CD4-positive, alpha-beta T cell treated with Interleukin-2 at 100 ng/mL for 4 hours (primary cell): Measurements from ENCODE around the gene CDH6.

Experiments
- DNase-seq: peaks from one replicate; pipeline ENCODE4 v3.0.0-alpha.2; 2020; ENCODE audit warnings: low spot score

CDH6 gene

DNA sequence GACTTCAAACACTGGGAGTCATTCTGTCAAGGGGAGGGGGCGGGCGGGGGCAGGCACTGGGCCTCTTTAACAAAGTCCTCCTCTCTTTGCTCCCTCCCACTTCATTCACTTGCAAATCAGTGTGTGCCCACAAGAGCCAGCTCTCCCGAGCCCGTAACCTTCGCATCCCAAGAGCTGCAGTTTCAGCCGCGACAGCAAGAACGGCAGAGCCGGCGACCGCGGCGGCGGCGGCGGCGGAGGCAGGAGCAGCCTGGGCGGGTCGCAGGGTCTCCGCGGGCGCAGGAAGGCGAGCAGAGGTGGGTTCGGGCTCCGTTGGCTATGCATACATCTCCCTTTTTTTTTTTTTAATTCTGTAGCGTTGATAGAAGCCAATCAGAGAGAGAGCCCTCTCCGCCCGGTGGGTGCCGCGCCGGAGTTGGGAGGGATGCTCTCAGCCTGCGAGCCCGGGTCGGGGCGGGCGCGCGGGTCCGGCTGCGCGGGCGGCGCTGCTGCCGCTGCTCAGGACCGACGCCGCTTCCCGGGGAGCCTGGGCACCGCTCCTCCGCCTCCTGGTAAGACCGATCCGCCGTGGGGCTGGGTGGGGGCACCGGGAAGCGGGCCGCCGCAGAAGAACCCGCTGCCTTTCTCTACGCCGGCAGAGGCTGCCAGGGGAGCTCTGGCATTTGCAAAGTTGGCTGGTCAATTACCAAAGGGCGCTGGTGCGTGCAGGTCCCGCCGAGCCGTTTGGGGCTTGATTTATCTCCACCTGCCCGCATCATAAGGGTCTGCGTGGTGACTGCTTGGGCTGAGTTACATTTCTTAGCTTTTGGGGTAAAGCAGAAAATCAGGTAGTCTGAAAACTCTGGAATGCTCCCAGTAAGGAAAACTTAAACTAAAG, at the start of gene CDH6:
TSS of gene CDH6 (plus strand) at position 96 of the 877 bp plus-strand sequence. CDS start 73,788 bp downstream, outside the sequence.
- DNase-seq = no peak

DNA sequence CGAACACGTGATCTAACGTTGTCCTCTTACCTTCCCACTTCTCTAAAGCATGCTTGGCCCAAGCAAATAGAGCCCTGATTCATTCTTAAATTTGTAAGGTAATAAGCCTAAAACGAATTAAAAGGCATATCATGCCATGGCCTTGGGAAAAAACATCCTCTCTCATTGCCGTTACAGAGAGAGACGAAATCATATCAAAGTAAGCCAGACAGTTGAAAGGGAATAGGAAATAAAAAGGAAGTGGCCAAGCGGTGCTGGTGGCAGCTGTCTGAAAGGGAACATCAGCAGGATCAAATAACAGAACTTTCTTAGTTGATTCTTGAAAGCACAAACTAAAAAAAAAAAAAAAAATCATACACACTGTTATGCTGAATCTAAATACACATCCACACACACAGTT, 49.1 kb upstream of the CDH6 start:
- no peak for DNase-seq

DNA sequence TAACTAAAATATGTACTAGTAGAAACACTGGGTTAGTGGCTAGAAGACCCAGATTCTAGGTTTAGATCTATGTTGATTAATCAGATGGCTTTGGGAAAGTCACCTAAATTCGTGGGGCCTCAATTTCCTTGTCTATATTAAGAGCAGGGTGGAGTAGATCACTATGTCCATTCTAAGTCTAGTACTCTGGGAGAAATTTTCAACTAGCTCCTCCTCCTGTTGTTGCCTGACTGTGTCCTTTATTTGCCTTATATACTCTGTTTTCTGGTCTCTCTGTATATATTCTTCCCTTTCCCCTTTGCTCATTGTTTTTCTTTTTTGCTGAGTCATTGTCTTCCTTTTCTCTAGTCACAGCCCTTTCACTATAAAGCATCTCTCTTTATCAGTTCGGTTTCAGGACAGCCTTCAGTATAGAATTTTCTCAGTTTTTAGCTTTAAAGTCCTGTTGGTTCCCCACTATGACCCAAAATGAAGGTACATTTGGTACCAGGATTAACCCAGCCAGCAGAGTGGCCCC, 44.5 kb upstream of the CDH6 start:
- no peak for DNase-seq

DNA sequence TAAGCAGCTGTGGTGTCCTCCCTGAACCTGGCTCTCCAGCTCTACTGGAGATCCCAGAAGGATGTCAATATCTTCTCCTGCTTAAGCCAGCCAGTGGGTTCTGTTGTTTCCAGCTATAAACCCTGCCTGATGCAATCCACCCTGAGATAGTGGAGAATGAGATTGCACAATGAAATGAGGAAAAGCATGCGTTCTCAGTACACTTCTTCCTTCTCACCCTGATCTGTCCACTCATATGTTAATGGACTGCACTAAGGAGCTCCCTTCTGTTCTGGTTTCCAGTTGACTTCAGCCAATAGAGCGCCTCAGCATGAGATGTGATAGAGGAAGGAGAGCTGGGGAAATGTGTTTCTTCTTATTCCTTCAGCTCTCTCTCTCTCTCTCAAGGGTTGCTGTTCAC, 40.0 kb upstream of the CDH6 start:
- DNase-seq = no peak

DNA sequence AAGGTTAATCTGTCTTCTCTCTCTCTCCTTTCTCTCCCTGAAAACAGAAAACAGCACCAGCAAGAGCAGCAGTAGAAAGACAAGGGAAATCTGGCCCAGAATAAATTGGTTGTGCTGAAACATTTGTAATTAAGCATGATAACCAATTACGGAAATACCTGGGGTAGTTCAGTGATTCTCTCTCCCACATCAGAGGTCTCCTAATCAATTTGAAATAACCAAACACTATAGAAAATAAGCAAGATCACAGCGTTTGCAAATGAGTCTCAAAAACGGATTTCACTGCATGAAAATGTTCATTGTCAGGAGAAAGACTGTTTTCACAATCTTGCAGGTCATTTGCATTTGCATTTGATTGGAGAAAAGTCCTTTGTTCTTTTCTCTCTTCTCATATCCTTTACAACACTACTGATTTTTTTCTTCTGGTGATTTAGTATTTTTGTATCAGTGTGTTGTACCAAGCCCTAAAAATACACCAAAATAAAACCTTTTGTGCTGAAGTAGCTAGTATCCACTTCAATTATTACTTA, 36.8 kb upstream of the CDH6 start:
- DNase-seq = no peak

DNA sequence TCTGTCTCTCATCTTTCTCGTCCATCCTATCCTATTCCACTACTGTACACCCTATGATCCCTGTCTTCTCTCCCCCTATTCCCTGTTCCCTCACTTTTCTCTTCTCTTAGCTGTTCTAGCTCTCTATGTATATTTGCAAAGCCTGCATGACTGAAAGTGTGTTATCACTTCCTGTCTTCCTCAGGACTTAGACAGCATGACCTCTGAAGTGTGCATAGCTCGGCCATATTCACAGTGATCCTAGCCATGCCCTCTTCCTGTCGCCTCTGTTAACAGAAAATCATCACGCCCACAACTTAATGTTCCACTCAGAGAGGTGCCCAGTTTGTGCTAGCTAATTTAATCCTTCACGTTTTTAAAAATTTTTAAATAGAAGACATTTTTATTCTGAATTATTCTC, 35.8 kb upstream of the CDH6 start:
- no peak for DNase-seq

DNA sequence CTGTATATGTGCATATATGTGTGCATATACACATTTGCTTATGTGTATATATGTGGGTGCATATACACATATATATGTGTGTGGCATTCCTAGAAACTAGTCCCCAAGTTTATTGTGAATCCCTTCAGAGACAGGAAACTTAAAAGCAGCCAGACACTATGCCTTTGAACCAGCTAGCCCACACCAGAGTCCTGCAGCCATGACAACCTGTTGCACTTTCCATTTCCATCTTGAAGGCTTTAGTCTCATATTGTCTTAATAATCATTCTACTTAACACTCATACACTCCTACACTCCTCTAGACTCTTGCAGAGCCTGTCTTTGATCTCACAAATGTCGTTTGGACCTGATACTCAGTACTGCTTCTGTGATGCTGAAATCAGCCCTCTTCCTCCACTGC, 34.8 kb upstream of the CDH6 start:
- DNase-seq = no peak

DNA sequence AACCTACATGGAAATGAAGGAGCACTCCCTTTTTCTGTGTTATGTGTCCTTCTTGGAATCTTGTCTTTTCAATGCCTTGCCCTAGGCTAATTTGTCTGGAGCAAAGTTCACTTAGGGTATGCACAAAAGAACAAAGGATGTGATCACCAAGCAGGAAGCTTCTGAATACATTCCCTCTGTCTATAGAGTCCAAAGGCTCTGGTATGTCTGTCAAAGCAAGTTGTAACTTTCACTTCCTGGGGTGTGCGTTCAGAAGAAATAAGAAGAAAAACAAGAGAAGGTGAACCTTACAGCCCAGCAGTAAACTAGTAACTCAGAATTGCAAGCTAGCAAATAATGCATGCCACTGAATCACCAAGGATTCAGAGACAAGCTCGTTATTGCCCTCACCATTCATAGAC, 31.7 kb upstream of the CDH6 start:
- no peak for DNase-seq

DNA sequence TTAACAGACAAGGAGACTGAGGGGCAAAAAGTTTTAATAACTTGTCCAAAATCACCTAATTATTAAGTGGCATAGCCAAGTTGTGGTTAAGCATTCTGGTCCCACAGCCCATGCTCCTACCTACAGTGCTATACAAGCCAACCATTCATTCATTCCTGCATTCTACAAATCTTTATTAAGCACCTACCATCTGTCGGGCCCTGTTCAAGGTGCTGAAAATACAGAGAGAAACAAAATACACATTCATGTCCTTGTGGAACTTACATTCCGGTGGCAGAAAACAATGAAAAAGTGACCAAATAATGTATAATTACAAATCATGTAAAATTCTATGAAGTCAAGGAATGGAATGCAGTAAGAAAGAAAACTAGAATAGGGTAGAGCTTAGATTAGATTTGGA, 27.8 kb upstream of the CDH6 start:
- no peak for DNase-seq

DNA sequence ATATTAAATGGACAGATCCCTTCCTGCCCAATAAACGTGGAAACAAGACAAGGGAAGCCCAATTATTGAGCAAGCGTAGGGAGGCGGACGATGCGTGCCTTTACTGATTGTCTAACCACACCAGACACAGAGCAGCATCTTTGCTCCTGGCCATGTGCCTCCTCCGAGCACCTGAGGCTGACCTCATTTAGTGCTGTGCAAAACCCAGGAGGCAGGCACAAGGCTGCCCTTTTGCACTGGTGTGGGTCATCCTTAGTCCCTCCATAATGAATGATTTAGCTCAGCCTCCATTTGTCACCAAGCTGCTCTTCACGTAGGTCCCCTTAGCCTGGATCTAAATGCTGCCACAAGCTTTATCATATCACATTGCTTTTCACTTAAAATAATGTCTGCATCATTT, 24.1 kb upstream of the CDH6 start:
- DNase-seq = no peak

DNA sequence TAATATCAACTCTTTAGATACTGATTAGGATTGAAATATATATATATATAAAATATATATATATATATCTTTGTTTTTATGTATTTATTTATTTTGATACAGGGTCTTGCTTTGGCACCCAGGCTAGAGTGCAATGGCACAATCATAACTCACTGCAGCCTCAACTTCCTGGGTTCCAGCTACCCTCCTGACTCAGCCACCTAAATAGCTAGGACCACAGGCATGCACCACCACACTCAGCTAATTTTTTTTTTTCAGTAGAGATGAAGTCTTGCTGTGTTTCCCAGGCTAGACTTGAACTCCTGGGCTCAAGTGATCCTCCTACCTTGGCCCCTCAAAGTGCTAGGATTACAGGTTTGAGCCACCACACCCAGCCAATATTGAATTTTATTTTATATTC, 20.6 kb upstream of the CDH6 start:
- DNase-seq = no peak

DNA sequence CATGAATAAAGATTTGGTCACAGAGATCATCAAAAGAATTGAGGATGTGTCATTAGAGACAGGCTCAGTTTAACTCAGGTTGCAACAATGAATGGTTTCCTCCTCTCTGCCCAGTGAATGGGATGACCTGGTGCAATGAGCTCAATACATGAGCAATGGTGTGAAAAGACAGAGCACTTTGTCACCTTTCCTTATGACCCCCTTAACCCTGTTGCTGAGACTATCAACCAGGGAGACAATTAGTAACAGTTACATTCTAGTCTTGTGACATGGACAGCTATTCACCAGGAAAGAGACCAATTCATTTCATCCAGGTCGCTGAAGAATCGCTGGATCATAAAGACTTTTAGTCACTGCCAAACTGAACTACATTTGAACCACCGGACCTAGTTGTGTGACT, 19.9 kb upstream of the CDH6 start:
- DNase-seq = no peak

DNA sequence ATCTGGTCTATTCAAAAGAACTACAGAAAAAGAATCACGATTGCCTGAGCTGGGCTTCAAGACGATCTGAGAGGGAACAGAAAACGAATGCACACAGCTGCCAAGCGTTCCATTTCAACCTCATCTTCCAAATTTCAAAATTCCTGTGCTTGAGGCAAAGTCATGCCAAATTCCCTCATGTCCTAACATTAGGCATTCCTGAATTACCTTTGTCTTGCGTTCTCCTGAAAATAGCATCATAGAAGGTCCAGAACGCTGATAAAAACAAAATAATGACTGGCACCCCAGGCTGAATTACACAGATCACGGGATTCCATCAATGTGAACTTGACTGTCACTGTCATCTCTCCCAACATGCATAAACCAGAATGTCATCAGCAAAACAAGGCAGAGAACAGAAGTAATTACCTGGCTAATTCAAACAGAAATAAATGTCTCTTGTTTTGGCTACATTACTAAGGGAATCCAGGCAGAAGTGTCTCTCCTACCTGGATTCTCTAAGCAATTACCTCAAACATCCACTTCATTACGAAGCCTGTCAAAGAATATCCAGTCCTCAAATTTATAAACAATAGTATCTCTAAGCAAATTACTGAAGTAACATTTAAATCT, 12.0 kb upstream of the CDH6 start:
- no peak for DNase-seq

DNA sequence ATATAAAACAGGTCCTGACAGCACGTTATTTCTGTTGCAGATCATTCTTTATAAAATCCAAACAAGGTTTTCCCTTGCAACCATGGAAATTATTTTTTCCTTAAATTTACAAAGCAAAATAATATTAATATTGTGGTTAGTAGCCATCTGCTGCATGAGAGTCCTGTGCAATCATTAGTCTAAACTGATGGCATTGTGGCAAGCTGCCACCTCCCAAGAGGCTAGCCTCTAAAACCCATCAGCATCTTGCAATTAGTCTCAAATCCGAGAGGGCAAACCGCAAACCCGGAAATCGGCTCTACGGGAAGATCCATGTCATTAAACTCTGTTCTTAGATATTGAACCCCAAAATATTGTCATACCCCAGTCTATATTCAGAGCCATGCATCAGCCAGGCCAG, 11.3 kb upstream of the CDH6 start:
- no peak for DNase-seq

DNA sequence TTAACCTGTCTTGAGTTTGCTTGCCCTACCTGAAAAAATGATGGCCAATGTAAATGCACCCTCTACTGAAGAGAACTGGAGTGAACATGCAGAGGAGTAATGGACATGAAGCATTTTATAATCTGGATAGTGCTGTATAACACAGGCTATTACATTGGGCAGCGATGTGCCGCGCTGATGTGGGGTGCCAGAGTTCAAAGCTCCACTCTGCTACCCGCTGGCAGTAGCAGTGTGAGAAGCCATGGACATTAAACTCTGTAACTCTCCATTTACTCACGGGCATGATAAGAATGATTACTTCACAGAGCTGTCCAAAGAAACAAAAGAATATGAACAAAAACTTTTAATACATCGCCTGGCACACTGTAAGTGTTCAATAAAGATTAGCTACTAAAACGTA, 7.5 kb upstream of the CDH6 start:
- no peak for DNase-seq

DNA sequence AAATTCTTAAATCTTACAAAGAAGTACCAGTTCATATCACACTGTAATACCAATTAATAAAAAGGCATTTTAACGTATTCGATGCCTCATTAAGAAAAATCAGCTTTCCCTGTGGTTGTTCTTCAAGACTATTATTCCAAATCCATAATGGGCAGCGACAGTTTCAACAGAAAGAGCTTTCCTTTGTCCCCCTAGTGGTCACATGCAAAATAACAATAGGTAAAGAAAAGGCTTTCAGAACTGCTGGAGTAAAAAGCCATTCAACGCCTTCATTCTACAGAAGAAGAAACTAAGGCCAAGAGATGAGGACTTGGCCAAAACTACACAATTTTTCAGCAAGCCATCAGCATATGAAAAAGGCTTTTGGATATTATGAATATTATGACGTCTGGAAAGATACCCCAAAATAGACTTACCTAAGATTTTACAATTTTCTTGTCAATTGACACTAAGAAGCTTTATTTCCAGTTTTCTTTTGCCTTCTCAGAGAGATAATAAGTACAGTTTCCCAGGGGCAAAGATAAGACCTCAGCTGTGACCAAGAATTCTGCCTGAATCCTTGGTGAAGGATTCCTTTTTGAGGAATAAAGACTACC, 6.7 kb upstream of the CDH6 start:
- DNase-seq = peak; percentile 24

DNA sequence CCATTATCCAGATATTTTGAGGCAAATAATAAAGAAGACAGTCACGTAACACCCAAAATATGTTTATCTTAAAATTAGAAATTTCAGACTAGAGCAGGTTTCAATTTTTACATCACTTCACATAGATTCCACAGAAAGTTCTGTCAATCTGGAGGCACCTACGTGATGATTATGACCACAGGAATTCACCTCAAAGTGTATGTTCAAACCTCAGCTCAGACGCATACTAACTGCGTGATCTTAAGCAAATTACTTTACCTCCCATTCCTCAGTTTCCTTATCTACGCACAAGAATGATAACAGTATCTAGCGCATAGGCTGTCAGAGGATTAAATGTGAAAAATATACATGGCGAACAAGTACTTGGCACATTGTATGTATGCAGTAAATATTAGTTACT, 5.9 kb upstream of the CDH6 start:
- DNase-seq = no peak

DNA sequence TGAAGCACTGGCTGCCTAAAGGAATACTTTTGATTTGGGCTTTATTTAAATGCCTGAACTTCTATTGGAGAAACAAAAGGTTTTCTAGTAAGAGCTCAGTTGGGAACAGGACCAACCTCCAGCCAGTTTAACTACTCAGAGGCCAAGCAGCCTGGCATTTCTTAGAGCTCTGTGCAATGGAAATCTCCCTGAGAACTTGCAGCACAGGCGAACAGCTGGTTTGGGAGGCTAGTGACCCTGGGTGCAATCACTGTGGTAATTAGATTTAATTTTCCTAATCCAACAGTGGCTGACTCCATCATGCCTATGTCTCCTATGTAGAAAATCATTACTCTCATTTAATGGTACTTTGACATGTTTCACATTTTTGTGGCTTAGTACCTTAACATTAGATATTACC, 1.0 kb upstream of the CDH6 start:
- no peak for DNase-seq

DNA sequence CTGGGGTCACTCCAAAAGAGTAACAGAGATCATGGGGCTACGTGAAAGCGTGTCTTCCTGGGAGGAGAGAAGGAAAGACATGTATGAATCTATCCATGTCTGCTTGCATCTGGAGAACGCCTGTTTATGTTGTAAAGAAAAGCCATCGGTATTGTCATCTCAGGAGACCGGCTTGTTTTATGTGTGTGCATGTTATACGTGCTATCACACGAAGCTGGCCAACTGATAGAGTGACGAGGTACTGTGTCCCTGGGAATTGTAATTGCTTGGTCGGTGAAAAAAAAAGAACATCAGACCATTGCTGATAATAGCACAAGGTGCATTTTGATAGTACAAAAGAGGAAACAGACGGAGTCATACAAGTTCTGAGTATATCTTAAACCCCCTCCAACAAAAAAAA, 370 bp upstream of the CDH6 start:
- DNase-seq = no peak

DNA sequence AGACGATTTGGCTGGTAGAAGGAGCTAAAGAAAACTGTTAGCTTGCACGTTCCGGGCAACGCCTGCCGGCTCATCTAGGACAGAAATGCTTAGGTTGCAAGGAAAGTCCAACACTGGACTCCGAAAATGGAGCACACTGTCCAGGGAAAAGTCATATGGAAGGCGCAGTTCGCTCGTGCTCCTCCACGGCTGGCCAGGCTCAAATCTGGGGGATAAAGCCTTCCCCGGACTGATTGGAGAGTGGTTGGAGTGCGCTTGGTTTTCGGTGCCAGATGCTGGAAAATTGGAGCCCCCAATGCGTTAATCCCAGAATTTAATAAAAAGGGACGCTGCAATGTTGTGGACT, 955 bp downstream of the CDH6 start:
- DNase-seq = no peak

DNA sequence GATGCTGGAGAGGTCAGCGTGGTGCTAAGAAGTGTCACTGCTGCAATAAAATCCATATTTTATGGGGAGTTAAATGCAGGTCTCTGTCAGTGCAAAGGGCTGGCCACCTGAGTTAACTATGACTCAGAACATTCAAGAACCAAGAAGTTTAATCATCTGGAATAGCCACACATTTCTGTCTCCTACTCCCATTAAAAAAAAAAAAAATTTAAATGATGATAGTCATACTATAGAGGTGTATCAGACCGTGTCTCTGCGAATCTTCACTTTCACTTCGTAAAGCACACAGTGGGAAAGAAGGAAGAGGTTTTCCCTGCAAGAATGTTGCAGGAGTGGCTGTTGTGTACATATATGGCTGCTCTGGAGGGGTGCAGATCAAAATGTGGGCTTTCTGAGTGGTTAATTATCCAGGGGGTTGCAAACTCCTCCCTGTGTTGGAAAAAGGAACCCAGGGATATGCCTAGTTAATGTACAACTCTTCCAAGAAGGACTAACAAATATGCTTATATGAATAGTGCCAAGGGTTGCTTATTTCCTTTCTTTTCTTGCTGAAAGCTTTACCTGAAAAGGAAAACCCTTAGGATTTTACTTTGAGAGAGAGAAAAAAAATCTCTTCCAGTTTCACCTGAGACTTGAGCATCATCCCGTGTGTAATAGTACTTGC, 1.5 kb downstream of the CDH6 start:
- DNase-seq = no peak

DNA sequence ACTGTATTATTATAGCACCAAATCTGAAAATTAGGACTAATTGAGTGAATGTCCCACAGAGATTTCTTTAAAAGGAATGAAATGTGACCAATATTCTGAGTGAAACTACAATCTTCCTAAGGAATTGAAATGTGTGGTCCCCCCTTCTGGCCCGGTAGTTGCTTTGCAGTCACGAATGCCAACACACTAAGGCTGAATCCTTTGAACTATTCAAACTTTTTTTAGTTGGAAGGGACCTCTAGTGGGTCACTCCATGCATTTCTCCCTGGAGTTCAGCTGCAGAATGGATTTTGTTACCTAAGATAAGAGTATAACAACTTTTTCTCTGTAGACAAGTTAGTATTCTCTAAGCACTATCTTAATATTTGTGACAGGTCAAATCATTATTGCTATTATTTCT, 2.8 kb downstream of the CDH6 start:
- no peak for DNase-seq

DNA sequence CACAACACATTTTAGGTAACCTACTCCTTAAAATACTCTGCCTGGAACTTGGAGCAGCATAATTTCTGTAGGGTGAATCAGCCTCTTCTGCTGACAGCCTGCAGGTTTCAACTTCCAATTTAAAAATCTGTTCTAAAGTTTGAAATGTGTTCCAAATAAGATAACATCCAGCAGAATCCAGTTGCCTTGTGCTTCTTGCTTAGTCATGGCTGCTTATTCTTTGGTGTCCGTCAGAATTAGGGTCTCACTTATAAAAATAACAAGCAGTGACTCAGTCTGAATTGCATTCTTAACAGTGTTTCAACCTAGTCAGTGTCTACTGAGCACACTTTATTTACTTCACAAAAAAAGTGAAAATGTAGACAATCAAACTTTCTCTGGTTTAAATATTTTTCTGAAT, 3.7 kb downstream of the CDH6 start:
- no peak for DNase-seq
